Fibroblast of the aortic adventitia (primary cell): Measurements from ENCODE around the gene GATAD2B. TPM values are rescaled to one million over a fixed set of nuclear protein-coding genes. Genes with fewer than 3 reads are reported as not detected.

Experiments used
- DNase-seq: peaks from one replicate; pipeline ENCODE4 v3.0.0-alpha.2; 2010; ENCODE audit warnings: low read depth
- H3K4me3 ChIP-seq: 2 replicates; pipeline ENCODE4 v1.5.1; 2011; ENCODE audit warnings: low read depth, mild to moderate bottlenecking, control low read depth, low read length, moderate library complexity
- total RNA-seq: library from RNA; depleted of rRNA; stranded (reverse); fragments of >200 nt; gene quantifications from 2 replicates; pipeline ENCODE4 v1.2.3, GENCODE V29; 2012; ENCODE audit warnings: low replicate concordance
- TF ChIP-seq, protein P1 (sequence below): IDR thresholded peaks from 2 replicates; pipeline ENCODE4 v1.5.1; 2011; ENCODE audit warnings: mild to moderate bottlenecking, low read length, control low read depth, inconsistent platforms; ENCODE audit not compliant: insufficient read depth

Gene GATAD2B
- total RNA-seq, 1 donor: 11.3 TPM

GRCh38 chr1:153937331-153937730 lies 14.6 kb upstream of the GATAD2B start:
- no peak overlapping the region for H3K4me3 ChIP-seq
- no peak for DNase-seq
- TF ChIP-seq, protein P1, sequence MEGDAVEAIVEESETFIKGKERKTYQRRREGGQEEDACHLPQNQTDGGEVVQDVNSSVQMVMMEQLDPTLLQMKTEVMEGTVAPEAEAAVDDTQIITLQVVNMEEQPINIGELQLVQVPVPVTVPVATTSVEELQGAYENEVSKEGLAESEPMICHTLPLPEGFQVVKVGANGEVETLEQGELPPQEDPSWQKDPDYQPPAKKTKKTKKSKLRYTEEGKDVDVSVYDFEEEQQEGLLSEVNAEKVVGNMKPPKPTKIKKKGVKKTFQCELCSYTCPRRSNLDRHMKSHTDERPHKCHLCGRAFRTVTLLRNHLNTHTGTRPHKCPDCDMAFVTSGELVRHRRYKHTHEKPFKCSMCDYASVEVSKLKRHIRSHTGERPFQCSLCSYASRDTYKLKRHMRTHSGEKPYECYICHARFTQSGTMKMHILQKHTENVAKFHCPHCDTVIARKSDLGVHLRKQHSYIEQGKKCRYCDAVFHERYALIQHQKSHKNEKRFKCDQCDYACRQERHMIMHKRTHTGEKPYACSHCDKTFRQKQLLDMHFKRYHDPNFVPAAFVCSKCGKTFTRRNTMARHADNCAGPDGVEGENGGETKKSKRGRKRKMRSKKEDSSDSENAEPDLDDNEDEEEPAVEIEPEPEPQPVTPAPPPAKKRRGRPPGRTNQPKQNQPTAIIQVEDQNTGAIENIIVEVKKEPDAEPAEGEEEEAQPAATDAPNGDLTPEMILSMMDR: no peak

GRCh38 chr1:153936011-153936802 lies 13.4 kb upstream of the GATAD2B start:
- TF ChIP-seq, protein P1: no peak
- DNase-seq: no peak
- no peak overlapping the region for H3K4me3 ChIP-seq

GRCh38 chr1:153934746-153935145 lies 12.0 kb upstream of the GATAD2B start:
- DNase-seq: no peak
- TF ChIP-seq, protein P1: no peak
- H3K4me3 ChIP-seq: no peak overlapping the region

DNA sequence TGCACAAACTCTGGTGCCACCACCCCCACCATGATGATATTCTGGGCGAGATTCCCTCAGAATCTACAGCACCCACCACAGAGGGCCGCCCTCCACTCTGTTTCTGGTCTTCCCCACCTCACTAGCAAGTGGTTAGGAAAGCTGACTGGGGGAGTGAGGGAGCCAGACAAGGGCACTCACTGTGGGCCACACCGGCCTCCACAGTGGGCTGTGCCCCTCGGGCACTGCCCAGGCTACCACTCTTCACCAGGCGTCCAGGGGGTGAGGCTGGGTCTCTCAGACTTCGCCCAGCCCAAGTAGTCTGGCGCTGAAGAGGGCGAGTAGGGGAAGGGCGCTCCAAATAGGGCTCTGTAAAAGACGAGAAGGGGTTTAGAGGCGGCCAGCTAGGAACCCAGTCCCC lies 11.2 kb upstream of the GATAD2B start:
- no peak overlapping the region for H3K4me3 ChIP-seq
- TF ChIP-seq, protein P1: no peak
- no peak for DNase-seq

DNA sequence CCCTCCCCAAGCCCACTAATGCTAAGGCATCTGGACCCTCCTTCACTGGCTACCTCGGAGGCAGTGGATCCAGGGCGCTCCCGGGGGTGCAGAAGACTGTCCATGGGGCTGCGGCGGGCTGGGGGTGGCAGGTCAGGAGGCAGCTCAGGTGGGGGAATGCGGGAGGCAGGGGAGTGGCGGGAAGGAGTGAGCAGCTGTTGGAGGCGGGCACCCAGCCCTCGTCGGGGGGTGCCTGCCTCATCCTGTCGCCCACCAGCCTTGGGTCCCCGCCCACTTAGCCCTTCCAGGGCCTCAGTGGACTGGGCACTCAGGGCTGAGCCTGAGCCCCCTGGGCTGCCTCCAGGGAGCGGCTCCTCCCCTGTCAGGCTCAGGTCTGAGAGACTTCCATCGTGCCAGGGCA lies 10.7 kb upstream of the GATAD2B start:
- no peak for DNase-seq
- no peak overlapping the region for H3K4me3 ChIP-seq
- TF ChIP-seq, protein P1: no peak

DNA sequence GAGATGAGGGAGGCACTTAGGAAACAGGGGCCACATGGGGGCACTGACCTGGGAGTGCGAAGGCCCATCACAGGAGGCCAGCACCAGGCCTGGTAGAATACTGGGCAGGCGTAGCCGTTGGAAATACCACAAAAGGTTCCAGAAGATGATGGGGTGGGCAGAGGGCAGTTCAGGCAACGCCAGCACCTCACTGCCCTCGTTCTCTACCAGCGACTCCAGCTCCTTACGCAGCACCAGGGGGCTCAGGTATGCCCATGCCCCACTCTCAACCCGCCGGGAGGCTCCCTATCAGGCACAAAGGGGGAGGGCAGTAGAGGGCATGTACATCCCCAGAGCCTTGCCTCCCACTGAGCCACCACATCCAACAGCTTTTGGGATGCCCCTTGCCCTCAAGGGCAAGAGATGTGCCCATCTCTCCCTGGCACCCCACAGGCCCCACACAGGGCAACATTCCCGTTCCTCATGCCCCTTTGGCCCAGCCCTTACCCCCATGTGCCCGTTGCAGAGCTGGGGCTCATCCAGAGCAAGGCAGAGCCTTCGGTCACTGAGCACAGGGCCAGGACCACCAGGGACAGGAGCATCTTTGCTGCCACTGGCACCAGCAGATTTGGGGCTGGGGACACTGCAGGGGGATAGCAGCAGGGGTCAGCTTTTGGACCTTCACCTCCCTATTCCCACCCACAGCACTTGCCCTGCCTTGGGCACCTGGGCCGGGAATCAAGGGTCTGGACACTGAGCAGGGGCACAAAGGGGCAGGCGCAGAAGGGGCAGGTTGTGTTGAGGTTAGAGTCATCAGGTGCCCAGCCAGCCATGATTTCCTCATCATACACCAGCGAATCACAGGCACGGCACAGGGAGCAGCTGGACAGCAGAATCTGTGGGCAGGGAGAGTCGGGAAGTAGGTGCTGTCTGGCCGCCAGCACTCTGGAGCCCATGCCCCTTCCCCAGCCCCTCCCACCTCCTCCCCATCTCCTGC lies 9.7 kb upstream of the GATAD2B start:
- TF ChIP-seq, protein P1: no peak
- no peak for DNase-seq
- H3K4me3 ChIP-seq: no peak overlapping the region
